ENCODE results near the gene LPP.

- no peak for TF ChIP-seq CTCF (IDR thresholded peaks at IDR 0.05)
- no peak for TF ChIP-seq POLR2A (IDR thresholded peaks at IDR 0.05)
Measured at GRCh38 chr3:188677344-188677743, 523.4 kb downstream of the LPP start.

Data from right lobe of liver (tissue), 4 donors.